NCI-H2081 treated with DMSO at 0.1 percent for 48 hours (cell line): ENCODE results near the gene DPT.

ENCODE experiments used
- DNase-seq: peaks from one replicate; lab custom pipeline; 2025; lab: John Stamatoyannopoulos, UW

Gene DPT

DNA sequence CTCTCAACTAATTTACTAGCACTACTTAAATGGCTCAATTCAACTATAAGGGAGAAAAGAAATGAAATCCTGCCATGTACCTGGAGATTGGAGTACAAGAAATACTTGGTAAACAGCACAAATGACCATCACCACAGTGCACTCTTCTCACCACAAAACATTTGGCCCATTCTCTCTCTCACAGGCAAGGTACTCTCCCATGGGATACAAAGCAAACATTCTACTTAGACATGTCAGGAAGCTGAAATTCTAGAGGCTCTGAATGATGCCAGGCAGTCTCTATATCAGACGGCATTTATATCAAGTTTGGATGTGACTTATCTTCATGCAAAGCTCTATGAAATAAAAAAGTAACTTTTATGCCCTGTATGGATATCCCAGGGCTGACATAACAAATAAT lies 72.5 kb downstream of the DPT start:
- no peak for DNase-seq

DNA sequence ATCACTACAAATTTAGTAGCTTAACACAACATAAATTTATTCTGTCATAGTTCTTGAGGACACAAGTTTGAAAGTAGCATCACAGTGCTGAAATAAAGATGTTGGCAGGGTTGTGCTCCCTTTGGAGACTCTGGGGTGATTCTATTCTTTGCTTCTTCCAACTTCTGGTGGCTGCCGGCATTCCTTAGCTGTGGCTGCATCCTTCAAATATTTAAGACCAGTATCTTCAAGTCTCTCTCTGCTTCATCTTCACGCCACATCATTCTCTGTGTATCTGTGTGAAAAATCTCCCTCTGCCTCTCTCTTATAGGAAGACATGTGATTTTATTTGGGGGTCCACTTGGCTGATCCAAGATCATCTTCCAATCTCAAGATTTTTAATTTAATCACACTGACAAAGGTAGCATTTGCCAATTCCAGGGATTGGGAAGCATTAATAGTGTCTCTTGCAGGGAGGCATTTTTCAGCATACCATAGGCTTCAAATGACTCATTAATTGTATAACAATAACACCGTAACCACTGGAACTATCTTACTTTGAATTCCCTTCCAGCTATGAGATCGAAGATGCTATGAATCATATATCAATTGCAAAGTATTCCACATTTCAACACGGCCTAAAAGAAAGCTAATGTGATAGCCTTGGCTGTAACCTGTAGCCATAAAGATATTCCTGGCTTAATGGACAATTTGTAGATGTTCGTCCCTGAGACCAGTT lies 74.6 kb downstream of the DPT start:
- DNase-seq = no peak

DNA sequence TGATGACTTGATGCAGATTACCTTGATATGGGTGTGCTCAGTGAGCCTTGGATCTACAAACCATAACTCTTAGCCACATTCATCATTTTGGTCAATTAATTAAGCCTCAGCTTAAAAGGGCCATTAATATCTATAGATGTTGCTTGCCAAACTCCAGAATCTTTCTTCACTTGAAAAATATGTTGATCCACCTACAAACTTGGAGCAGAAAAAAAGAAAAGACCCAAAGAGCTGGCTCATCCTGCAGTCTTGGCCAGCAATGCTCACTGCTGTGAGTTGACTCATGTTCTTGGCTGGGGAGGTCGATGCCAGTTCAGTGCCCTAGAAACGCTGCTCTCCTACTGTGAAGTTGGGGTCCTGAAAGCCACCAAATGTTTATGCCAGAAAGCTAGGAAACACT lies 75.4 kb downstream of the DPT start:
- DNase-seq = no peak

DNA sequence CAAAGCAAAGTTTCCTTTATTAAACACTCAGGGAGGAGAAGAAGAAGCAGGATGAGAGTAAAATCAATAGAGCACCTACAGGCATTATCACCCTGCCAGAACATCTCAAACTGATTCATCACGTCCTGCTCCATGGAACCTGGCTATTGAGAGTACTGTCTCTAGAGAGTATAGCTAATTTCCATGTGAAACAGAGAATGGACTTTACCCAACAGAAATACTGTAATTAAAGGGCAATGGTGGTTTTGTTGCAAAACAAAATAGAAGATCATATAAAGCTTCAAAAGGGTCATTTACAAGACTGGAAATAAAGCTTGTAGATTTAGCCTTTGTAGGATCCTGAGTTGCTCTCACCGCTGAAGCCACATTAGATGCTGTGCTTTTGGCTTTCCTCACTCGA lies 83.3 kb downstream of the DPT start:
- DNase-seq = no peak
